LNCaP clone FGC (cell line): ENCODE data around the gene HOXB3.

Experiments
- DNase-seq: peaks from one replicate; pipeline ENCODE4 v3.0.0-alpha.2; 2011; ENCODE audit warnings: low read depth
- H3K4me3 ChIP-seq: 2 replicates; pipeline ENCODE4 v1.5.1; 2011; ENCODE audit warnings: mild to moderate bottlenecking, low read depth, low read length, control low read depth
- CTCF ChIP-seq: IDR thresholded peaks from 2 replicates; pipeline ENCODE4 v1.5.1; 2012; ENCODE audit warnings: mild to moderate bottlenecking; ENCODE audit not compliant: control insufficient read depth, insufficient read depth; ENCODE audit errors: extremely low read depth

Gene HOXB3

GRCh38 chr17:48591255-48592056 lies 1.4 kb upstream of the HOXB3 start:
- TF ChIP-seq CTCF = no peak
- H3K4me3 ChIP-seq = no peak overlapping the region
- DNase-seq = no peak

- no peak for TF ChIP-seq CTCF
- DNase-seq = no peak
- H3K4me3 ChIP-seq = no peak overlapping the region
These were observed 643 bp upstream of the HOXB3 start for GRCh38 chr17:48590607-48591161.

GRCh38 chr17:48589060-48589830 lies 796 bp downstream of the HOXB3 start:
- H3K4me3 ChIP-seq = no peak overlapping the region
- TF ChIP-seq CTCF = no peak
- DNase-seq = no peak

GRCh38 chr17:48588528-48588927 lies 1.5 kb downstream of the HOXB3 start:
- no peak overlapping the region for H3K4me3 ChIP-seq
- no peak for TF ChIP-seq CTCF
- DNase-seq = no peak

GRCh38 chr17:48588074-48588415 lies 2.0 kb downstream of the HOXB3 start:
- TF ChIP-seq CTCF = no peak
- no peak for DNase-seq
- H3K4me3 ChIP-seq = no peak overlapping the region

- no peak overlapping the region for H3K4me3 ChIP-seq
- TF ChIP-seq CTCF = no peak
- no peak for DNase-seq
These were observed 2.6 kb downstream of the HOXB3 start for GRCh38 chr17:48587276-48588073.
